HT1080 (cell line): ENCODE data around the gene CCDC38. TPM values are rescaled to one million over a fixed set of nuclear protein-coding genes. Genes with fewer than 3 reads are reported as not detected.
"Not testable (repeated sequence)": the region's sequence is repeated elsewhere in the genome, so short reads cannot be mapped to it uniquely, and the experiment has no call there.

Experiments used
- DNase-seq: peaks from one replicate; pipeline ENCODE4 v3.0.0-alpha.2; 2015; ENCODE audit warnings: low read depth
- total RNA-seq: library from RNA; depleted of rRNA; stranded (reverse); fragments of >200 nt; shearing (Covaris generic); gene quantifications from 2 replicates; pipeline ENCODE4 v1.2.3, GENCODE V29; 2014

CCDC38 gene
- total RNA-seq, 1 experiment from 2014 or later = not detected

GRCh38 chr12:95884998-95885397, 57.4 kb downstream of the CCDC38 start:
- DNase-seq = no peak

GRCh38 chr12:95882873-95883272, 59.5 kb downstream of the CCDC38 start:
- DNase-seq = no peak

GRCh38 chr12:95882080-95882479, 60.3 kb downstream of the CCDC38 start:
- DNase-seq = peak; percentile 35

GRCh38 chr12:95881331-95881955, 61.0 kb downstream of the CCDC38 start:
- no peak for DNase-seq

- no peak for DNase-seq
Observed at GRCh38 chr12:95880895-95881294, 61.5 kb downstream of the CCDC38 start.

GRCh38 chr12:95877622-95878021, 64.8 kb downstream of the CCDC38 start:
- peak; percentile 17 for DNase-seq

GRCh38 chr12:95874452-95874851, 68.0 kb downstream of the CCDC38 start:
- DNase-seq = no peak

- DNase-seq = no peak
Observed at GRCh38 chr12:95870897-95871296, 71.5 kb downstream of the CCDC38 start.

GRCh38 chr12:95863337-95863736, 79.1 kb downstream of the CCDC38 start:
- DNase-seq = no peak

- no peak for DNase-seq
Observed at GRCh38 chr12:95862038-95862437, 80.4 kb downstream of the CCDC38 start.

GRCh38 chr12:95859947-95860850, 82.2 kb downstream of the CCDC38 start:
- no peak for DNase-seq

GRCh38 chr12:95859344-95859816, 83.0 kb downstream of the CCDC38 start:
- peak; percentile 13 for DNase-seq

GRCh38 chr12:95858451-95859343, 83.7 kb downstream of the CCDC38 start, which contains the start of gene SNRPF:
SNRPF (plus strand) TSS chr12:95858952; CDS start chr12:95859074, 122 bp downstream.
- peak; percentile 95 for DNase-seq

- no peak for DNase-seq
Observed at GRCh38 chr12:95857799-95858198, 84.6 kb downstream of the CCDC38 start.

- peak; percentile 16 for DNase-seq
Observed at GRCh38 chr12:95857156-95857555, 85.3 kb downstream of the CCDC38 start.

- no peak for DNase-seq
Observed at GRCh38 chr12:95852133-95852532, 90.3 kb downstream of the CCDC38 start.

GRCh38 chr12:95851606-95852005, 90.8 kb downstream of the CCDC38 start:
- no peak for DNase-seq

- peak; percentile 19 for DNase-seq
Observed at GRCh38 chr12:95848575-95849388, 93.6 kb downstream of the CCDC38 start.

- not testable (repeated sequence) for DNase-seq
Observed at GRCh38 chr12:95842426-95842825, 100.0 kb downstream of the CCDC38 start.

- DNase-seq = peak; percentile 60
Observed at GRCh38 chr12:95838125-95838524, 104.3 kb downstream of the CCDC38 start.
